HFFc6 (cell line): ENCODE data around the gene LAPTM5. TPM values are rescaled to one million over a fixed set of nuclear protein-coding genes. Genes with fewer than 3 reads are reported as not detected.

ENCODE experiments used
- DNase-seq: peaks from one replicate; pipeline ENCODE4 v3.0.0-alpha.2; 2018
- H3K27ac Mint-ChIP-seq: 2 replicates; pipeline ENCODE4 v1.8.0; 2020; ENCODE audit warnings: mild to moderate bottlenecking, mixed read lengths
- H3K27me3 Mint-ChIP-seq: 2 replicates; pipeline ENCODE4 v1.8.0; 2021; ENCODE audit warnings: mild to moderate bottlenecking, moderate library complexity, mixed read lengths; ENCODE audit not compliant: insufficient read depth
- H3K36me3 Mint-ChIP-seq: 2 replicates; pipeline ENCODE4 v1.8.0; 2021; ENCODE audit warnings: low read depth, mixed read lengths
- H3K4me1 Mint-ChIP-seq: 2 replicates; pipeline ENCODE4 v1.8.0; 2020; ENCODE audit warnings: low read depth, mixed read lengths
- H3K4me3 Mint-ChIP-seq: 2 replicates; pipeline ENCODE4 v1.8.0; 2020; ENCODE audit warnings: mild to moderate bottlenecking, moderate library complexity, mixed read lengths
- H3K9me3 Mint-ChIP-seq: 2 replicates; pipeline ENCODE4 v1.8.0; 2020; ENCODE audit warnings: mild to moderate bottlenecking, mixed read lengths
- CTCF ChIP-seq: fragments of 200-600 bp; sonication (generic); IDR thresholded peaks from 2 replicates; pipeline ENCODE4 v1.5.0; 2021; ENCODE audit warnings: antibody characterized with exemption, mild to moderate bottlenecking
- total RNA-seq, 6 experiments: library from RNA; stranded (reverse); fragmentation: NEBNext Ultra II Directional; extraction: Animal tissue kit (Norgen Biotek cat#: 25700); gene quantifications; 2 replicates in 1 of 6; 3 replicates in 5 of 6; pipeline ENCODE4 v1.2.3, GENCODE V29; 2021

LAPTM5 gene
- total RNA-seq, 6 experiments from 2014 or later: 0.38 to 0.81 (median 0.63) TPM

- TF ChIP-seq CTCF: no peak
- no peak overlapping the region for H3K4me3 Mint-ChIP-seq
- no peak overlapping the region for H3K27ac Mint-ChIP-seq
- peaks cover 10% of the 10 kb centered on the region for H3K27me3 Mint-ChIP-seq
- H3K36me3 Mint-ChIP-seq: peaks cover 4% of the 10 kb centered on the region; the same call in 1 of the 2 replicates
- H3K4me1 Mint-ChIP-seq: peaks cover 18% of the 10 kb centered on the region
- no peak for DNase-seq
- peaks cover 15% of the 10 kb centered on the region for H3K9me3 Mint-ChIP-seq
These were observed 40.9 kb downstream of the LAPTM5 start for GRCh38 chr1:30716646-30717045.

GRCh38 chr1:30715886-30716285, 41.7 kb downstream of the LAPTM5 start:
- no peak overlapping the region for H3K27ac Mint-ChIP-seq
- peaks cover 15% of the 10 kb centered on the region for H3K27me3 Mint-ChIP-seq
- TF ChIP-seq CTCF: no peak
- H3K4me1 Mint-ChIP-seq: peaks cover 18% of the 10 kb centered on the region
- H3K4me3 Mint-ChIP-seq: no peak overlapping the region
- peaks cover 15% of the 10 kb centered on the region for H3K9me3 Mint-ChIP-seq
- no peak for DNase-seq
- peaks cover 4% of the 10 kb centered on the region; the same call in 1 of the 2 replicates for H3K36me3 Mint-ChIP-seq

- peak; percentile 81 for TF ChIP-seq CTCF
- peaks cover 18% of the 10 kb centered on the region for H3K4me1 Mint-ChIP-seq
- DNase-seq: no peak
- H3K9me3 Mint-ChIP-seq: peaks cover 15% of the 10 kb centered on the region
- peaks cover 4% of the 10 kb centered on the region; the same call in 1 of the 2 replicates for H3K36me3 Mint-ChIP-seq
- no peak overlapping the region for H3K27ac Mint-ChIP-seq
- H3K27me3 Mint-ChIP-seq: peaks cover 15% of the 10 kb centered on the region
- H3K4me3 Mint-ChIP-seq: no peak overlapping the region
These were observed 42.4 kb downstream of the LAPTM5 start for GRCh38 chr1:30715216-30715615.

GRCh38 chr1:30714536-30715090, 43.0 kb downstream of the LAPTM5 start:
- TF ChIP-seq CTCF: no peak
- DNase-seq: no peak
- Mint-ChIP-seq H3K27me3 (peaks cover 18% of the 10 kb centered on the region), H3K4me3 (no peak overlapping the region), H3K36me3 (peaks cover 4% of the 10 kb centered on the region; the same call in 1 of the 2 replicates), H3K9me3 (peaks cover 15% of the 10 kb centered on the region), H3K4me1 (peaks cover 16% of the 10 kb centered on the region), H3K27ac (no peak overlapping the region)

- Mint-ChIP-seq H3K27me3 (peaks cover 18% of the 10 kb centered on the region), H3K4me3 (no peak overlapping the region), H3K9me3 (peaks cover 15% of the 10 kb centered on the region), H3K4me1 (peaks cover 11% of the 10 kb centered on the region; the same call in 1 of the 2 replicates), H3K27ac (no peak overlapping the region), H3K36me3 (peaks cover 4% of the 10 kb centered on the region; the same call in 1 of the 2 replicates)
- TF ChIP-seq CTCF: no peak
- no peak for DNase-seq
These were observed 43.5 kb downstream of the LAPTM5 start for GRCh38 chr1:30714025-30714424.
